Smooth muscle cell (in vitro differentiated cells): ENCODE measurements around the gene CCDC107. TPM values are rescaled to one million over a fixed set of nuclear protein-coding genes. Genes with fewer than 3 reads are reported as not detected.

Experiments
- DNase-seq: peaks from one replicate; lab custom pipeline; 2025; ENCODE audit not compliant: unreplicated experiment; lab: John Stamatoyannopoulos, UW
- H2AFZ ChIP-seq: fragments of 200-600 bp; sonication (generic); 2 replicates; pipeline ENCODE4 v1.6.0; 2016; ENCODE audit warnings: antibody characterized with exemption, low read depth, mild to moderate bottlenecking
- H3F3A ChIP-seq: fragments of 200-600 bp; sonication (generic); 2 replicates; pipeline ENCODE4 v1.6.0; 2017; ENCODE audit warnings: antibody characterized with exemption, low read depth
- H3K27ac ChIP-seq: fragments of 200-600 bp; sonication (generic); 2 replicates; pipeline ENCODE4 v1.5.1; 2016; ENCODE audit warnings: low read depth, mild to moderate bottlenecking
- H3K27me3 ChIP-seq: fragments of 200-600 bp; sonication (generic); 2 replicates; pipeline ENCODE4 v1.6.1; 2016; ENCODE audit warnings: low read depth, mild to moderate bottlenecking
- H3K36me3 ChIP-seq: fragments of 200-600 bp; sonication (generic); 2 replicates; pipeline ENCODE4 v1.5.1; 2016; ENCODE audit warnings: low read depth
- H3K4me1 ChIP-seq: fragments of 200-600 bp; sonication (generic); 2 replicates; pipeline ENCODE4 v1.5.1; 2016; ENCODE audit warnings: low read depth
- H3K4me2 ChIP-seq: fragments of 200-600 bp; sonication (generic); 2 replicates; pipeline ENCODE4 v1.6.0; 2016; ENCODE audit warnings: mild to moderate bottlenecking
- H3K4me3 ChIP-seq: fragments of 200-600 bp; sonication (generic); 2 replicates; pipeline ENCODE4 v1.5.1; 2016; ENCODE audit warnings: mild to moderate bottlenecking
- H3K79me2 ChIP-seq: fragments of 200-600 bp; sonication (generic); 2 replicates; pipeline ENCODE4 v1.6.0; 2016; ENCODE audit warnings: low read depth, mild to moderate bottlenecking
- H3K9ac ChIP-seq: fragments of 200-600 bp; sonication (generic); 2 replicates; pipeline ENCODE4 v1.6.0; 2016; ENCODE audit warnings: low read depth
- H3K9me3 ChIP-seq: fragments of 200-600 bp; sonication (generic); replicated peaks from 2 replicates; pipeline ENCODE4 v1.5.1; 2016; ENCODE audit warnings: low read depth
- H4K20me1 ChIP-seq: fragments of 200-600 bp; sonication (generic); 2 replicates; pipeline ENCODE4 v1.6.0; 2016; ENCODE audit warnings: low read depth
- WGBS: methylation state at CpG from one replicate; pipeline ENCODE4 v1.1.7; 2016; ENCODE audit warnings: low lambda C conversion rate; 5-methylcytosine and 5-hydroxymethylcytosine counted together
- polyA plus RNA-seq: library from polyadenylated mRNA; unstranded; fragments of >200 nt; fragmentation: Nextera tagmentation; extraction: Ambion mirVana; gene quantifications from 2 replicates; pipeline ENCODE4 v1.2.1, GENCODE V29; 2016
- total RNA-seq: library from RNA; depleted of rRNA; stranded (reverse); fragments of >200 nt; gene quantifications from 2 replicates; pipeline ENCODE4 v1.2.3, GENCODE V29; 2014
- TF ChIP-seq, protein P1 (sequence below): fragments of 200-600 bp; sonication (generic); IDR thresholded peaks from 2 replicates; pipeline ENCODE4 v1.5.1; 2017; ENCODE audit warnings: borderline replicate concordance, mild to moderate bottlenecking, antibody characterized with exemption; ENCODE audit not compliant: insufficient read depth, poor library complexity, severe bottlenecking

The CCDC107 gene
- total and polyA plus RNA-seq, 2 experiments from 2014 or later, result 19.6 to 37.1 TPM

DNA sequence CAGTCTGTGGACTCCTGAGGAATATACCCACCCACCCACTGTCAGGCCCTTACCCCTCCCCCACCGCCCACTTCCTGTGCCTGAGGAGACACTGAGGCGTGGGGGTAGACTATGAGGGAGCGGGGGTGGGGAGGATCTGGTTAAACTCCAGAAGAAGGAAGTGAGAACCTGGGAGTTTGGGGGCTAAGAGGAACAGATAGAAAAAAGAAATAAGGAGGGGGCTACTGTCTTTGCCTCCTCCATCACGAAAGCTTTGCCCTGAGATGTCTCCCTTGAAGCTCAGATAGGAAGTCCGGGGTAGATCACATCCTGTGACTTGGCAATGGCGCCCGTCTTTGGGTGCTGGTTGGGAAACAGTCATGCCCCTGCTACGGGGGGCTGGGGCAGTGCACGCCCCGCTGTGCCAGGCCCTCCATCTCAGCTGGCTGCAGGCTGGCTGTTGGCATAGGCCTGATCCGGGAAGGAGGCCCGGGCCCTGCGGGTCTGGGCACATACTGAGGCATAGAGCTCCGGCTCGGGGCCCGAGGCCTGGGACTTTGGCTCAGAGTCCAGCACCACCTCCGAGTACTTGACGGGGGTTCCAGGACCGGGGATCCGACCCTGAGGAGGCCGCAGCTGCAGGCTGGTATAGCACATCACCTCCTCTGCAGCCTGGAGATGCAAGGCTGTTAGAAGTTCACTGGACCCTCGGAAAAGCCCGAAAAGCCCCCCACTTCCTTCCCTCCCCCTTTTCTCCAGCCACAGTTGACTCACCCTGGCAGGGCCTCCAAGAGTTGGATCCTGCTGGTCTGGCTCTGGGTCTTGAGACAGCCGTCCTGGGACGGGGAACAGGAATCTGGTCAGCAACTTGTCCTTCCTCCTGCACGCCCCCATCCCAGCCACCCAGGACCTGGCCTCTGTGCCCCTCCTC, 8.4 kb upstream of the CCDC107 start:
- H2AFZ ChIP-seq, result no peak overlapping the region
- H3F3A ChIP-seq, result no peaks in the 10 kb centered on the region
- no peaks in the 10 kb centered on the region for H3K27me3 ChIP-seq
- no peaks in the 10 kb centered on the region for H3K36me3 ChIP-seq
- H4K20me1 ChIP-seq, result no peaks in the 10 kb centered on the region
- H3K4me2 ChIP-seq, result no peak overlapping the region
- 88% methylated on average over 24 of the region's 26 CpGs for WGBS
- H3K4me1 ChIP-seq, result peaks cover 4% of the 10 kb centered on the region
- no peak overlapping the region for H3K4me3 ChIP-seq
- no peak for DNase-seq
- no peaks in the 10 kb centered on the region for H3K9me3 ChIP-seq
- no peak overlapping the region for H3K9ac ChIP-seq
- H3K79me2 ChIP-seq, result no peaks in the 10 kb centered on the region
- TF ChIP-seq, protein P1, sequence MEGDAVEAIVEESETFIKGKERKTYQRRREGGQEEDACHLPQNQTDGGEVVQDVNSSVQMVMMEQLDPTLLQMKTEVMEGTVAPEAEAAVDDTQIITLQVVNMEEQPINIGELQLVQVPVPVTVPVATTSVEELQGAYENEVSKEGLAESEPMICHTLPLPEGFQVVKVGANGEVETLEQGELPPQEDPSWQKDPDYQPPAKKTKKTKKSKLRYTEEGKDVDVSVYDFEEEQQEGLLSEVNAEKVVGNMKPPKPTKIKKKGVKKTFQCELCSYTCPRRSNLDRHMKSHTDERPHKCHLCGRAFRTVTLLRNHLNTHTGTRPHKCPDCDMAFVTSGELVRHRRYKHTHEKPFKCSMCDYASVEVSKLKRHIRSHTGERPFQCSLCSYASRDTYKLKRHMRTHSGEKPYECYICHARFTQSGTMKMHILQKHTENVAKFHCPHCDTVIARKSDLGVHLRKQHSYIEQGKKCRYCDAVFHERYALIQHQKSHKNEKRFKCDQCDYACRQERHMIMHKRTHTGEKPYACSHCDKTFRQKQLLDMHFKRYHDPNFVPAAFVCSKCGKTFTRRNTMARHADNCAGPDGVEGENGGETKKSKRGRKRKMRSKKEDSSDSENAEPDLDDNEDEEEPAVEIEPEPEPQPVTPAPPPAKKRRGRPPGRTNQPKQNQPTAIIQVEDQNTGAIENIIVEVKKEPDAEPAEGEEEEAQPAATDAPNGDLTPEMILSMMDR, result no peak
- H3K27ac ChIP-seq, result no peak overlapping the region

DNA sequence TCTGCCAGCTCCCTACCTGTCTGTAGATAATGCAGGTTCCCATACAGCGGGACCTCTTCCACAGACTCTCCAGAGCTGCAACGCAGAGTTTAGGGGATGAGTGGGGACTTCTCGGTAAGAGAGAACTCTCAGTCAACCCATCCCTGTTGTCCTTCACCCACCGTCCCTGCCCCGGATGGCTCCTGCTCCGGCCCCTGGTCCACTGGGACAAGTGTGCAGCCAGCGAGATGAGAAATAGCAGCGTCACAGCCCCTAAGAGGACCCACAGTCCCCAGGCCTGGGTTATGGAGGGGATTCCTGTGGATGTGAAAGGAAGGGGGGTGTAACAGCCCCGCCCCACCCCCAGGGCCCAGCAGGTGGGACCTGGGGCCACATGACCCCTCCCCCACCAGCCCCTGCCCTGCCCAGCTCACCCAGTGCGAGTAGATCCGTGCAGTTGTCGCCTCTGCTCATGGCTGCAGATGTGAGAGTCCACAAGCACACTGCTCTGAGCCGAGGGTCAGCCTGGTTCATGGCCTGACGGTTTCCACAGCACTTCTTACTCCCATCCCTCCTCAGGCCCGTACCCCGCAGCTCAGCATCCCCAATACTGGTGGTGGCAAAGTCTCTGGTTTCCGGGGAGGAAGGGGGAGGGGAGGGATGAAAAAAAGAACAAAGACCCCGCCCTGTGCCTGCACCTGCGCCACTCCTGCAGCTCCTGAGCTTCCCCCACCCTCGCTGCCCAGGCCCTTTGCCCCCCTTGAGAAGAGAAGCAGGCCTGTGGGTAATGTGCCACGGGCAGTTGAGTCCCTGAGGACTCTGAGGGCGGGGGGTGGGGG, 7.5 kb upstream of the CCDC107 start, which contains the start of gene SIT1:
TSS of gene SIT1 (minus strand) at position 591 of the 818 bp plus-strand sequence. CDS start at position 513, 78 bp downstream.
- no peak within 1 kb of the TSS for H2AFZ ChIP-seq
- TF ChIP-seq, protein P1, result no peak
- no peak within 1 kb of the TSS for H3K27ac ChIP-seq
- WGBS, result 81% methylated on average over 20 of the region's 22 CpGs
- no peak within 1 kb of the TSS for H3K4me2 ChIP-seq
- peaks cover 3% of the 10 kb centered on the region for H3K4me1 ChIP-seq
- H3K79me2 ChIP-seq, result no peaks in the 10 kb centered on the region
- DNase-seq, result no peak
- H3K4me3 ChIP-seq, result no peak within 1 kb of the TSS
- no peaks in the 10 kb centered on the region for H3K9me3 ChIP-seq
- no peaks in the 10 kb centered on the region for H3F3A ChIP-seq
- H3K9ac ChIP-seq, result no peak within 1 kb of the TSS
- no peaks in the 10 kb centered on the region for H3K36me3 ChIP-seq
- no peaks in the 10 kb centered on the region for H4K20me1 ChIP-seq
- H3K27me3 ChIP-seq, result no peaks in the 10 kb centered on the region

- Histone ChIP-seq H3K27ac (no peak overlapping the region), H3F3A (no peaks in the 10 kb centered on the region), H2AFZ (no peak overlapping the region), H3K9me3 (no peaks in the 10 kb centered on the region), H4K20me1 (no peaks in the 10 kb centered on the region), H3K4me1 (no peaks in the 10 kb centered on the region), H3K4me3 (no peak overlapping the region), H3K4me2 (no peak overlapping the region), H3K36me3 (no peaks in the 10 kb centered on the region), H3K9ac (no peak overlapping the region), H3K27me3 (no peaks in the 10 kb centered on the region), H3K79me2 (no peaks in the 10 kb centered on the region)
- no peak for DNase-seq
- 89% methylated on average over 7 of the region's 7 CpGs for whole genome bisulfite sequencing
- TF ChIP-seq, protein P1, result no peak
These were observed 5.9 kb upstream of the CCDC107 start for GRCh38 chr9:35651956-35652828.
